ENCODE data around the gene AMZ2. TPM values are rescaled to one million over a fixed set of nuclear protein-coding genes. Genes with fewer than 3 reads are reported as not detected.

Gene AMZ2
- total RNA-seq, 1 experiment from 2014 or later = 54.6 TPM

DNA sequence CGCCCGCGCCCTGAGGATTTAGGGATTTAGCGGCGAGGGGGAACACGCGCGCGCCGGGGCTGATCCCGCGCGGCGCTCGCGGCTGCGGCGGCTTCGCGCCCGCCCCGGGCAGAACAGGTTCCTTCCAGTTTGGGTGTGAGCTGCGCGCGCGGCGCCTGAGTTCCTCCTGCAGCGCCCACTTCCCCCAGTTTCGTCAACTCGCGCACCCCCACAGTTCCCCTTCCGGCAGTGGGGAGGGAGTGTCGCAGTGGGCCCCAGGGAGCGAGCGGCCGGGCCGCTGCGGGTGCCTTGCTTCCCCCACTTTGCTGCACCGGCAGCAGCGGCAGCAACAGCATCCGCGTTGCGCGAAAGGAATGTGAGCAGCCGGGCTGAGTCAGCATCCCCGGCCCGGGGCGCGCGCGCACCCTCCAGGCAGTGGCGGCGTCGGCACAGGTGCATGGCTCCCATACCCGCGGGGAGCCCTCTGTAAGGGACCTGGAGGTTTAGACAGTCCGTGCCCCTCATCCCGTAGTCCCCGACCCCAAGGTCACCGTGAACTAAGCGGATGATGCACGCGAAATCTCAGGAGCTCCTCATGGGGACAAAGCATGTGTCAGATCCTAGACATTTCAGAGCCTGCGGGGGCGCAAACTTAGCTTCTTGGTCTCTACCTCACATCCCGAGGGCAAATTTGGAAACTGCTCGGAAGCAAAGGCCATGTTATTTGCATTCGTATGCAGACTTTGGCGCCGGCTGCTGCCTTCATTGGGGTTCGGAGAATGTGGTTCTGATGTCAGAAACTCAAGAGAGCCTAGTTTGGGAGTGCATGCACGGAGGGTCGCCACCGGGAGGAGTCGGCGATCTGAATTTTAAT lies 44.2 kb downstream of the AMZ2 start:
- ChIA-PET CTCF (interaction anchor here (1.2 to 1.7 kb wide), 2 partner anchors 82 to 107 kb away, joined by 3 to 8 read pairs; no protein-coding TSS in a partner anchor), POLR2A (interaction anchor here (0.8 to 1.4 kb wide), 5 partner anchors 9 to 127 kb away, joined by 3 to 9 read pairs (median 4); no protein-coding TSS in a partner anchor)
- H3K27ac Mint-ChIP-seq = peak overlapping the region; percentile 31
- ATAC-seq (peak; percentile 53), DNase-seq (ENCODE audit: low spot score) (peak; percentile 74)
- peaks cover 50% of the 10 kb centered on the region for H3K27me3 Mint-ChIP-seq (ENCODE audit: low read depth)
- no peaks in the 10 kb centered on the region for H3K9me3 Mint-ChIP-seq
- peak overlapping the region; percentile 68 for H3K4me3 Mint-ChIP-seq
- no peaks in the 10 kb centered on the region for H3K36me3 Mint-ChIP-seq
- H3K4me1 Mint-ChIP-seq = peaks cover 64% of the 10 kb centered on the region
- TF ChIP-seq FOXP1 (CRISPR knock-in tag; IDR thresholded peaks at IDR 0.05; ENCODE audit: borderline replicate concordance) (peak; percentile 49), JUN (CRISPR knock-in tag; IDR thresholded peaks at IDR 0.05) (0 out of 2 replicates have a peak, but pooled peaks have one; percentile 65), ZNF416 (CRISPR knock-in tag; IDR thresholded peaks at IDR 0.05) (peak; percentile 32; the same call in 1 of the 2 replicates), E2F4 (CRISPR knock-in tag; IDR thresholded peaks at IDR 0.05; ENCODE audit: borderline replicate concordance, low read depth) (no peak; the same call in 1 of the 2 replicates), TEAD1 (CRISPR knock-in tag; IDR thresholded peaks at IDR 0.05) (peak; percentile 78; the same call in 1 of the 2 replicates), MAX (CRISPR knock-in tag; IDR thresholded peaks at IDR 0.05) (peak; percentile 74), TCF7 (CRISPR knock-in tag; IDR thresholded peaks at IDR 0.05; ENCODE audit: low read depth) (peak; percentile 71; the same call in 1 of the 2 replicates), FOXK1 (CRISPR knock-in tag; IDR thresholded peaks at IDR 0.05) (peak; percentile 45; the same call in 1 of the 2 replicates), CDX4 (CRISPR knock-in tag; IDR thresholded peaks at IDR 0.05; ENCODE audit: borderline replicate concordance) (no peak), NFE2L1 (CRISPR knock-in tag; IDR thresholded peaks at IDR 0.05) (peak; percentile 58; the same call in 1 of the 2 replicates), ZNF263 (CRISPR knock-in tag; IDR thresholded peaks at IDR 0.05; ENCODE audit: low read depth) (no peak), ETV6 (CRISPR knock-in tag; IDR thresholded peaks at IDR 0.05) (0 out of 2 replicates have a peak, but pooled peaks have one; percentile 19), ARID4B (CRISPR knock-in tag; IDR thresholded peaks at IDR 0.05; ENCODE audit: borderline replicate concordance) (peak; percentile 48; the same call in 1 of the 2 replicates), NFATC4 (CRISPR knock-in tag; IDR thresholded peaks at IDR 0.05) (no peak), ZNF138 (CRISPR knock-in tag; conservative IDR thresholded peaks at IDR 0.05) (peak; percentile 81; the same call in 1 of the 2 replicates), ZNF232 (CRISPR knock-in tag; IDR thresholded peaks at IDR 0.05) (peak; percentile 68; the same call in 1 of the 2 replicates), GABPB1 (CRISPR knock-in tag; IDR thresholded peaks at IDR 0.05) (peak; percentile 70; the same call in 1 of the 2 replicates)
- TF ChIP-seq, protein P1, sequence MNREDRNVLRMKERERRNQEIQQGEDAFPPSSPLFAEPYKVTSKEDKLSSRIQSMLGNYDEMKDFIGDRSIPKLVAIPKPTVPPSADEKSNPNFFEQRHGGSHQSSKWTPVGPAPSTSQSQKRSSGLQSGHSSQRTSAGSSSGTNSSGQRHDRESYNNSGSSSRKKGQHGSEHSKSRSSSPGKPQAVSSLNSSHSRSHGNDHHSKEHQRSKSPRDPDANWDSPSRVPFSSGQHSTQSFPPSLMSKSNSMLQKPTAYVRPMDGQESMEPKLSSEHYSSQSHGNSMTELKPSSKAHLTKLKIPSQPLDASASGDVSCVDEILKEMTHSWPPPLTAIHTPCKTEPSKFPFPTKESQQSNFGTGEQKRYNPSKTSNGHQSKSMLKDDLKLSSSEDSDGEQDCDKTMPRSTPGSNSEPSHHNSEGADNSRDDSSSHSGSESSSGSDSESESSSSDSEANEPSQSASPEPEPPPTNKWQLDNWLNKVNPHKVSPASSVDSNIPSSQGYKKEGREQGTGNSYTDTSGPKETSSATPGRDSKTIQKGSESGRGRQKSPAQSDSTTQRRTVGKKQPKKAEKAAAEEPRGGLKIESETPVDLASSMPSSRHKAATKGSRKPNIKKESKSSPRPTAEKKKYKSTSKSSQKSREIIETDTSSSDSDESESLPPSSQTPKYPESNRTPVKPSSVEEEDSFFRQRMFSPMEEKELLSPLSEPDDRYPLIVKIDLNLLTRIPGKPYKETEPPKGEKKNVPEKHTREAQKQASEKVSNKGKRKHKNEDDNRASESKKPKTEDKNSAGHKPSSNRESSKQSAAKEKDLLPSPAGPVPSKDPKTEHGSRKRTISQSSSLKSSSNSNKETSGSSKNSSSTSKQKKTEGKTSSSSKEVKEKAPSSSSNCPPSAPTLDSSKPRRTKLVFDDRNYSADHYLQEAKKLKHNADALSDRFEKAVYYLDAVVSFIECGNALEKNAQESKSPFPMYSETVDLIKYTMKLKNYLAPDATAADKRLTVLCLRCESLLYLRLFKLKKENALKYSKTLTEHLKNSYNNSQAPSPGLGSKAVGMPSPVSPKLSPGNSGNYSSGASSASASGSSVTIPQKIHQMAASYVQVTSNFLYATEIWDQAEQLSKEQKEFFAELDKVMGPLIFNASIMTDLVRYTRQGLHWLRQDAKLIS (CRISPR knock-in tag; IDR thresholded peaks at IDR 0.05; ENCODE audit: borderline replicate concordance) = peak; percentile 65; the same call in 1 of the 2 replicates
- TF ChIP-seq, protein P2, sequence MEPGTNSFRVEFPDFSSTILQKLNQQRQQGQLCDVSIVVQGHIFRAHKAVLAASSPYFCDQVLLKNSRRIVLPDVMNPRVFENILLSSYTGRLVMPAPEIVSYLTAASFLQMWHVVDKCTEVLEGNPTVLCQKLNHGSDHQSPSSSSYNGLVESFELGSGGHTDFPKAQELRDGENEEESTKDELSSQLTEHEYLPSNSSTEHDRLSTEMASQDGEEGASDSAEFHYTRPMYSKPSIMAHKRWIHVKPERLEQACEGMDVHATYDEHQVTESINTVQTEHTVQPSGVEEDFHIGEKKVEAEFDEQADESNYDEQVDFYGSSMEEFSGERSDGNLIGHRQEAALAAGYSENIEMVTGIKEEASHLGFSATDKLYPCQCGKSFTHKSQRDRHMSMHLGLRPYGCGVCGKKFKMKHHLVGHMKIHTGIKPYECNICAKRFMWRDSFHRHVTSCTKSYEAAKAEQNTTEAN (CRISPR knock-in tag; IDR thresholded peaks at IDR 0.05) = 0 out of 2 replicates have a peak, but pooled peaks have one; percentile 79
- TF ChIP-seq, protein P3, sequence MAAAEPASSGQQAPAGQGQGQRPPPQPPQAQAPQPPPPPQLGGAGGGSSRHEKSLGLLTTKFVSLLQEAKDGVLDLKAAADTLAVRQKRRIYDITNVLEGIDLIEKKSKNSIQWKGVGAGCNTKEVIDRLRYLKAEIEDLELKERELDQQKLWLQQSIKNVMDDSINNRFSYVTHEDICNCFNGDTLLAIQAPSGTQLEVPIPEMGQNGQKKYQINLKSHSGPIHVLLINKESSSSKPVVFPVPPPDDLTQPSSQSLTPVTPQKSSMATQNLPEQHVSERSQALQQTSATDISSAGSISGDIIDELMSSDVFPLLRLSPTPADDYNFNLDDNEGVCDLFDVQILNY (CRISPR knock-in tag; IDR thresholded peaks at IDR 0.05) = 0 out of 2 replicates have a peak, but pooled peaks have one; percentile 5

Measured in WTC11 (cell line).